GM19455 (cell line): Measurements from ENCODE around the gene EOMES.
A peak's percentile ranks its signal among the peaks of the same experiment; 100 is the strongest.

Experiments
- ATAC-seq: cut with Tn5 transposase; IDR thresholded peaks from one replicate; pipeline ENCODE4 v1.9.1; 2021; ENCODE audit not compliant: unreplicated experiment

EOMES gene

DNA sequence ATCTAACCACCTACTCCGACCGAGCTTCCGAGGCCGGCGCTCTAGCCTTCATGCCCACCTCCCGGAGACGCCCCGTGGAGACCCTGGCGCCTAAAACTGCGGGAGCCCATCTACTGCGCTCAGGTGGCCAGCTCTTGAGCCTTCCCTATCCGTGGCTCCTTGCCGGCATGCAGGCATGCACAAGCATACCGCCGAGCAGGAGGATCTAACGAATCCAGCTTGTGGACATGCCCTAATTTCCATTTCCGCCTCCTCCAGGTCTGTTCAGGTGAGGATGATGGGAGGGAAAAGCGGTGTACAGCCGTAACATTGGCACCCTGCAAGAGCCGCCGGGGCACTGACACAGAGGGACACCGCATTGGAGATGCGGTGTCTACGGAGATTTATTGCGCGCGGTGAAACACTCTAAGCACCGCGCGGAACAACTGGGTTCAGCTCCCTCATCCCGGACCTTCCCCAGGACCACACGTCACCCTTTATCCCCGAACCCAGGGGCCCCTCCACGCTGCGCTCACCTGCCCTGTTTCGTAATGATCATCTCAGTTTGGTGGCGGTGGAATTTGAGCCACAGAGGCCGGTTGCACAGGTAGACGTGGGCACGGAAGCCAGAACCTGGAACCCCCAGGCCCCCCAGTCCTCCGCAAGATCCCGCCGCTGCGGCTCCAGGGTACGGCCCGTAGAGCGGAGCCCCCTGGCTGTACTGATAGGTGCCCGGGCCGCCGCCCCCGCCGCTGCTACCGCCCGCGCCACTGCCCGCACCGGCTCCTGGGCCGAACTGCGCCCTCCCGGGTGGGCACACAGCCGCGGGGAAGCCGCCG is 1.0 kb downstream of the EOMES start:
- peak; percentile 65 for ATAC-seq

DNA sequence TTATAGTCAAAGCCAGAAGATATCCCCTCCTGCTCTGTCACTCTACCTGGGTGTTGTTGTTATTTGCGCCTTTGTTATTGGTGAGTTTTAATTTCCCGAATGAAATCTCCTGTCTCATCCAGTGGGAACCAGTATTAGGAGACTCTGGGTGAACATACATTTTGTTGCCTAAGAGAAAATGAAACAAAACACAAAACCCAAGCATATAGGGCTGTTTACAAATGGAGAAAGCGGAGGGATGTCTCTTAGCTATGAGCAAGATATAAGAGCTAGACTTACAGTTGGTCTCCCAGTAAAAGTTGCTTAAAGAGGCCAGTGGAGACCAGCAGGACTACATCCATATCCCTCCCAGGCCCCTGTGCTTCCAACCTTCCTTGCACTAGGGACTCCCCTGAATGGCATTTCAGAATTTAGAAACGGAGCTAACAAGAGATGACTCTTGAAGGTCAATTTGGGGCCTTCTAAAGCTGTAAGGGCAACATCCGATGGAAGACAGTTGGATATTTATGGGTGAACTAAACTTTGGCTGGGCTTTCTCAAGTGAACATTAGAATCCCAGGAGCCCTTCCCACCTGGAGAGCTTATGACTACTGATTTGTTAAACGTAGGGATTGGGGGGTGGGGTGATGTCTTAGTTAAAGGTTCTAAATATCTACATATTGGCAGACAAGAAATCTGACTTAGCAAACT is 2.7 kb downstream of the EOMES start:
- no peak for ATAC-seq

DNA sequence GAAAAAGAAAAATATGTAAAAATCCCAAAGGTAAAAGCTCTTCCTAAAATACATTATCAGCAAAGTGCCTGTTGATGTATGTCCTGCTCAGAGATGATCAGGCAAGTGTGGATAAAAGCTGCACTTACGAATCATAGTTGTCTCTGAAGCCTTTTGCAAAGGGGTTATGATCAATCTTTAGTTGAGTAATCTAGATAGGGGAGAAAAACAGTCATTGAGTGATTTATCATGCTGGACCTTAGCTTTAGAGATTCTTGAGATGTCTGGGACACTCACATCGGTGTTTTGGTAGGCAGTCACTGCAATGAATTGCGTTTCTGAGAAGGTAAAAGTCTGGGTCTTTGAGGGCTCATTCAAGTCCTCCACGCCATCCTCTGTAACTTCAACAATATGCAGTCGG is 3.7 kb downstream of the EOMES start:
- no peak for ATAC-seq

DNA sequence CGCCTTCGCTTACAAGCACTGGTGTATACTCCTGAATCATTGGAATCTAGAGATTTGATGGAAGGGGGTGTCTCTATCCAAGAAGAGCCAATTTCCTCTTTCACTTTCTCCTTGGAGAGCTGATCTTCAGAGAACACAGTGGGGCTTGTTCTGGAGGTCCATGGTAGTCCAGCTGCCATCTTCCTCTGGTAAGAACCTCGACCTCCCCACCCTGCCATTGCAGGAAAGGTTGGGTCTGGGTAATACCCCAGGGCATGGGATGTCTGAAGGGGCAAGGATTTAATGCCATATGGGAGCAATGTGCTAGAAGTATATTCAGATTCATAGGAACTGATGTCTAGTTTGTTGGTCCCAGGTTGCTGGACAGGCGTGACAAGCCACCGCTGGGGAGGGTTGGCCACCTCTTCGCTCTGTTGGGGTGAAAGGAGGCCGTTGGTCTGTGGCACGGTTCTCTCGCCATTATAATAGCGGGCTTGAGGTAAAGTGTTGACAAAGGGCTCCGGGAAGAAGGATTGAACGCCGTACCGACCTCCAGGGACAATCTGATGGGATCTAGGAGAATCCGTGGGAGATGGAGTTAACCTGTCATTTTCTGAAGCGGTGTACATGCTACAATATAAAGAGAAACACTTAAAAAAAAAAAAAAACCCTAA is 4.8 kb downstream of the EOMES start:
- ATAC-seq = no peak

DNA sequence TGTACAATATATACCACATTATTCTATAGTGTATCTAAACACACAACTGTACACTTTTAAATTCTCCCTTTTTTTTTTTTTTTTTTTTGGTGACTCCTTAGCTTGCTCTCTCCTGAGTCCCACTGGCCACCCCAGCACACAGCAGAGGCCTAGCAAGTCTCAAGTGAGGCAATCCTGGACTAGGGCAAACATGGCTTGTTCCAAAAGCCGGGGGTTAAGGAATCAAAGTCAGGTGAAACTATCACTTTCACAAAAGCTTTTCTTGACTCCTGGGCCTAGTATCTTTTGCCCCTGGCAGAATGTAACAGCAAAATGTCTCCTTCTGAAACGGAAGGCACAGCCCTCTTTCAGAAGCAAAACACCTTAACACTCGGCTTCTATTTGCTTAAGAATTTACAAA is 5.8 kb downstream of the EOMES start:
- no peak for ATAC-seq

DNA sequence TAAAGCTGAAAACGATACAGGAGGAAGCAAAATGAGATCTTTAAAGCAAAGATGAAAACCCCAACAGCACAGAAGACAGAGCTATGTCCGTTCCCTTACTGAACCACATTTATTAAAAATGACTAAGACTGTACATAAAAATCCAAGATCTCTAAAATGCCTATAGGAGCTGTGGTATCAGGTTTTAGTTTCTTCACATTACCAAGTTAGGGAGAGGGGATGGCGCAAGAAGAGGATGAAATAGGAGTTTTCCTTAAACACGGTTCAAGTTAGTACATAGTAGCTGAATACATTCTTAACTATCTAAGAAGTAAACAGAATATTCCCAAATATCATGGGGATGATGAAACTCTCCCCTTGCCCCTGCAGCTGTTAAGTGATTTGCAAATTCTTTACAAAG is 6.3 kb downstream of the EOMES start:
- ATAC-seq = no peak

DNA sequence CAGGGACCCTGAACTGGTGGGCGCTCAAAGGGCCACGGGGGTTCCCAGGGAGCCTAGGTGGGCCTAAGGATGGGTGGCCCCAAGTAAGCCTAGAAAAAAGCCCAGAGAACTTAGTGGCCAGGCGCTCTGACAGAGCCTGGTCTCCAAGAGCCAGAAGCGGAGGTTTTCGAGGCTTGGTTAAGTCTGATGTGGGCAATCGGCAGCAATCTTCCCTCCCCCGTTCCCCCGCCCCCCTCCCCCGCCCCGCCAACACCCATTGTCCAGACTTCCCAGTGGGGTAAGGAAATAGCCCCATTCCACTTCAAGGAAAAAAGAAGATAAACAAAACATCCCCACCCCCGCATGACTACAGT is 6.7 kb downstream of the EOMES start:
- no peak for ATAC-seq

DNA sequence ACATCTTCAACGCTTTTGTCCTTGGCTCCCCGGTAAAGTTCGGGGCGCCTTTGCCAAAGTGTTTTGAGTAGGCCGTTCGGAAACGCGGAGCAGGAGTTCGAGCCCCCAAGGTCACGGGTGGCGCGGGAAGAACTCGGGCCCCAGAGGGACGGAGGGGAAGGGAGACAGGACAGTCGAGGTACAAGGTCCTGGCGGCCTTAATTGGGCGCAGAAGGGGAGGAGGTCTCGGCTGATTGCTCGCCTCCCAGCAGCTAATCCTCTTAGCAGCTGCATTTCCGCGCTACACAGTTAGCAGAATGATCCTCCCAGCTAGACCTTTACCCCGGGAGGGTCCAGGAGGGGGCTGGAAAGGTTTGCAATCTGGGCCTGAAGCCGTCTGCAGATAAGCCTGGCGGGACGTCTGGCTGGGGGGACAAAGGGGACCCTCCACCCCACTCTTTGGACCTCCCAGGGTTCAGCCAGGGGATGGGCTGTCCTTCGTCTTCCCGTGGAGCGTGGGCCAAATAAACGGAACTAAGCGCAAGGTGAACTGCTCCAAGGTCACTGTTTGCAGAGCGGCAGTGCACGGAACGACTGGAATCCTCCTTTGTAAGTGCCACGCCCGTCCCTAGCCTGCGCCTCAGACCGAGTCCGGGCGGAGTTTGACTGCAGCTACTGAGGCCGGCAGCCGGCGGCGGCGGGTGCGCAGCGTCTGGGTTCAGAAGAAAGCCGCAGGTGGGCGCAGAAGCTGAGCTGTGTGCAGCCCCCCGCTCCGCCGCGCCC is 7.2 kb downstream of the EOMES start:
- ATAC-seq = no peak

DNA sequence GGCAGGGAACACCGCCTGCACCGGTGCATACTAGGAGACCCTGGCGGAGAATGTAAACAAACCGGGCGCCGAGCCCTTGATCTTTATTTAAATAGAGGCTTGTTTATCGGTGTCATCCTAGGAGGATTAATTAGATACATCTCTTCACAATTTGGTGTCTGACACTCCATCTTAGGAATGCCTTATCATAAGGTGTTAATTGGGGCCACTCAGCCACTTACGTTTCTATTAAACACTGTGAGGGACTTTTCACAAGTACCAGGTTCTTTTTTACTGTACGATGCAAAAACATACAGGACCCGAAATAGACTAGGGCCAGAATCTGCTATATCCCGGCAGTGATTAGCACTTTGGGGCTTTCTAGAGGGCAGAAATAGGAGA is 8.0 kb downstream of the EOMES start:
- no peak for ATAC-seq

DNA sequence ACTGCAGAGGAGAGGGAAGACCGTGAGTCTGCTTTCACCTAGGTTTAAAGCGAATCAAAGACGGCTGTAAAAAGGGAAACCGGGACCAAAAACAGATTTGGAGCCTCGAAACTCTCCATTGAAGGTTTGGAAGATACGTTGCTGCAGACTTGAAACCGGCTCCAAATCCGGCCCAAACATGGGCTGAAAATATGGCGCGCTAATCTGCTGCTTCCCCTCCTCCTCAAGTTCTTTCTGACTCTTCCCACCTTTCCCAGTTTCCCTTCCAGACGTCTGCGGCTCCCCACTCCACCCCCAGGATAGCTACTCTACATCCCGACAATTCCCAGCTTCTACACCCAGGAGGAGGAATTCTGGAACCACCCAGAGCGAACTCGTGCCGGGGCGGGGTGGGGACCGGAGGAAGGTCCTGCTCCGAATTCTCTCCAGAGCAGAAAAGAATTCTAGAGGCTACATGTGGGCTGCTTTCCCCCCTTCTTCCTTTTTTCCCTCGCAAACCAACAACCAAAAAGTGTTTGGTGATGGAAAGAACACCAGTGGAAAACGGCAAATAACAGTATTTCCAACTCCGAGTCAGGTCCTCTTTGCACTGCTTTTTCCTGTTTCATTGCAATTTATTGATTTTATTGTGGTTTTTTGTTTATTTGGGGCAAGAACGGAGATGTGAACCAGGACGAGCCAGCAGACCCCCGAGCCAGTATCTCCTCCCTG is 8.5 kb downstream of the EOMES start:
- no peak for ATAC-seq

DNA sequence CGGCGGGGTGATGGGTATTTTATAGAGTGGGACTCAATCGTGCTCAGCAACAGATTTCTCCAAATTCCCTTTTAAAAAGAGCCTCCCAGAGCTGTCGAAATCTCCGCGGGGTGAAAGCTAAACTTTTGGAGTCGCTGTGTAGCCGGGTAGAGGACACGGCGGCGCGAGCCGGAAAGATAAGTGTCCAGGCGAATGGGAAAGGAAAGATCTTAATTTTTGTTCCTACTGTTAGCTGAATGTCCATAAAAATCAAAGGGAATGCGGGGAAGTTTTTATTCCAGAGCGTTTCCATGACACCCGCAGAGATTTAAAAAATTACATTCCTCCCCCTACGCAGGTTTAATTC is 9.1 kb downstream of the EOMES start:
- no peak for ATAC-seq

DNA sequence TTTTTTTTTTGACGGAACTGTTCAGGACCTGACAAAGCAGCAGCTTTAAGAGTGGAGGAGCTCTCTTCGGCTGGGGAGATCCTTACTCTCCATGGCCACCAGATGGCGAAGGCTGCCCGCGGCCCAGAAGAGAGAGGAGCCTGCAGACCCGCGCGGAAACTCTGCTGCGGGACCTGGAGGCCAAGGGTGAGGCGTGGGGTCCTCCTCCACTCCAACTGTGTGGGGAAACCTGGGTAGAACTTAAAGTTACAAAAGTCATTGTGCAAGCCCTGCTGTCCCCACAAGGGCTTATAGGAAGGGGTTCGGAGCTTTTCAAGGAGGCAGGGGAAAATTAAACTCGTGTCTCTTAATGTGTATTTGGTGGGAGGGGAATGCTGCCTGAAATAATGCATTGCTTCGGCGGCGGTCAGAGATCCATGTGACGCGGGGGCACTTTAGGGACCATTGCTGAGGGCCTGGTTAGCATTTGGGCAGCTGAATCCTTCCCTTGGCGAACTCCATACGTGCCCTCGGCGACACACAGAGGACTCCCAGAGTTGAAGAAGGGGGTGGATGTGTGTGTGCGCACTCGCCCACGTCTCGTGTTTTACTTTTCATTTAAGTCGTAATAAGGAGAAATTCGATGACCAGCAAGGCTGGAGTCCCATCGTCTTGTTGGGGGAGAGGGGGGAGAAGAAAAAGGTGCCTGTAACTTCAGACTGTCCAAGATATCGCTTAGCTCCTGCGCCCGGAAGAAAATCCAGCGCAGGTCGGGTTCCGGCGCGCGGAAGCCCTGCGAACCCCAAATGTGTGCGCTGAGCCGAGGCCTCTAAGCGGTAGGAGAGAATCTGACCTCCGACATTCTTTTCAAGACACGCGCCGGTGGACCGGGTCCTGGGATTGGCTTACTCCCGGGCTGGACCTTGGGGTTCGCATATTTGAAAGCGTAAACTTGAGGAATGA is 9.7 kb downstream of the EOMES start:
- peak; percentile 95 for ATAC-seq

DNA sequence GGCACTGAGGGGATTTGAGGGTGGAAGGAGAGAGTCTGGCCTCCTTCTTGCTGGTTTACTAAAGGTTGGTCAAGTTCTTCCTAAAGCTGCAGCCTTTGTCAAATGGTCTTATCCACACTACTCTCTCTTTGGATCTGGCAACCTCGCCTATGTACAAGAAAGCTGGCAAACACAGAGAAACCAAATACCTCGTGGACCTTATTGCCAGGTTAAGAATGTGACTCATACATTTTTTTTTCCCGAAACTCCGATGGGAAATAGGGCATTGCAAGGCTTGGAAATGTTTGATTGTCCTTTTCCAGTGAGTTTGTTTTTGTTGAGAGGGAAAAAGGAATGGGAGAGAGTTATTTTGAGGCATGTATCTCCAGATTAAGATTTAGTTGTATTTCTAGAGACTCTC is 13.9 kb downstream of the EOMES start:
- no peak for ATAC-seq

DNA sequence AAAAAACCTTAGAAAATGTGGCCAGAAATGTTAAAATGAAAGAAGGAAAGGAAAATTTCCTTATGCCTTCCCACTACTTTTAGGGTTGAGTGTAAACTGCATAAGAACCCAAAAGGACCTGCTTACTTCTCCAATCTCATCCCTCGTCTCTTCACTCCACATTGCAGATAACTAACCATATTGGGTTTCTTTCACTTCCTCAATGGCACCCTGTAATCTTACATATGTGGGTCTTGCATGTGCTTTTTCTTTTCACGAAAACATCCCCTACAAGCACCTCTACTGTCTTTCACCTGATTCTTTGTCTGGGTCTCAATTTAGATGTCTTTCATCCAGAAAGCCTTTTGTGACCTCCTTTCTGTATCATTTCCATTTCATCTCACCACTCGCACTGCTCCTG is 23.1 kb downstream of the EOMES start:
- no peak for ATAC-seq

DNA sequence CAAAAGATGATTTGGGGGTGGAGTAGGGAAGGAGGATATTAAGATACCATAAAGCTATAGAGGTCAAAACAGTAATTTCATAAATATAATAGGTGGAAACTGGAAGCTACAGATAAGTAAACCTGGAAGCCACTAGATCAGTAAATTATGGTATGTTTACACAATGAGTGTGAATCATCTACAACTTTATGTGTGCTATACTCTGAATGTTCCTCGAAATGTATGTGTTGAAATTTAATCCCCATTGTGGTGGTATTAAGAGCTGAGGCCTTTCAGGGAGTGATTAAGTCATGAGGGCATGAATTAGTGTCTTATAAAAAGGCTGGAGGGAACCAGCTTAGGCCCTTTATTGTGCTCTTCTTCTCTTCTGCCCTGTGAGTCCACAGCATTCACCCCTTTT is 25.2 kb downstream of the EOMES start:
- ATAC-seq = no peak

DNA sequence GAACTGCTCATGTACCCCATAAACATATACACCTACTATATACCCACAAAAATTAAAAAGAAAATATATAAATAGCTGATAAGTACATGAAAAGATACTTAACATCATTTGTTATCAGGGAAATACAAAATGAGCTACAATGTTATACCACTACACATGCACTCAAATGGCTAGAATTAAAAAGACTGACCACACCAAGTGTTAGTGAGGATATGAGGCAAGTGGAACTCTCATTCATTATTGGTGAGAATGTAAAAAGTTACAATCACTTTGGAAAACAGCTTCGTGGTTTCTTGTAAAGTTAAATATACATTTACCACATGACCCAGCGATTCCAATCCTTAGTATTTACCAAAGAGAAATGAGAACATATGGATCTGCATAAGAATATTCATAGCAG is 26.5 kb downstream of the EOMES start:
- ATAC-seq = no peak

DNA sequence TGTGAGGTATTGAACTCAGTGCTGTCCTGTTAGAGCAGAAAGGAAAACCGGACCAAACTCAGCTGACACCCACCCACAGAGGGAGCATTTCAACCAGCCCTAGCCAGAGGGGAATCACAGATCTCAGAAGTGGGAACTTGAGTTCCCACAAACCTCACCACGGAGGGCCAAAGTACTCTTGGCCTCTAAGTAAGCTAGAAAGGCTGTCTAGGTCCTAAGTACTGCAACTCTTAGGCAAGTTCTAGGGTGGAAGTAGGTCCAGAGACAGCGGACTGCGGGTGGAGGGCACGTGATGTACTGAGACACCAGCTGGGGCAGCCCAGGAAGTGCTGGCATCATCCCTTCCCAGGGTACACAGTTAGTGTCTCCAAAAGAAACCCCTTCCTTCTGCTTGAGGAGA is 34.1 kb downstream of the EOMES start:
- no peak for ATAC-seq

DNA sequence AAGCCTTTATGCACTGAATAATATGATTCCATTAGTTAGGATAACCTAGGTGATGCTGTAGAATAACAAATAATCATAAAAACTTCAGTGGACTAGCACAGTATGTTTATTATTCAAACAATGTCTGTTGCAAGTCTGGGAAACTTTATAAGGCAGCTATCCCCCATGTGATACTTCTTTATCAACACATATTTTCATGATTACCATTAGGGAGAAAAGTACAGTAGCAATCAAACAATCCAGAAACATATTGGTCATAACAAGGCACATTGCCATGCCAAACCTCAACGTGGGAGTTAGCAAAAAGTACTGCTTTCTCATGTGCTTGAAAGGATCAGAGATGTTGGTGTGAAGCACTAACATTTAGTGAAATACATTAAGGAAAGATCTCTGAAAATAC is 35.5 kb downstream of the EOMES start:
- ATAC-seq = no peak

DNA sequence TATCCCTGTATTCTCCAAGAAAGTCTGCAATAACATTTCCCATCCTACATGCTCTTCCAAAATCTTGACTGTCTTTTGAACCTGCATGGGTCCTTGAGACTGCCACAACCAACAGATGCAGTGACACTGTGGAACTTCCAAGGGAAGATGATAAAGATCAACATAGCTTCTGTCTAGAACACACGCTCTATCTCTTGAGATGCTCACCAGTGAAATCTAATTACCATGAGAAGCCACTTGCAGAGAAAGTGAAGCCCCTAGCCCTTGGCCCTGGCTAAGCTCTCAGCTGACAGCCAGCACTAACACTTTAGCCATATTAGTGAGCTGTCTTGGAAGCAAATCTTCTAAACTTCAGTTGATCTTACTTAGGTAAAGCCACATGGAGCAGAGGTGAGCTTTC is 36.6 kb downstream of the EOMES start:
- no peak for ATAC-seq

DNA sequence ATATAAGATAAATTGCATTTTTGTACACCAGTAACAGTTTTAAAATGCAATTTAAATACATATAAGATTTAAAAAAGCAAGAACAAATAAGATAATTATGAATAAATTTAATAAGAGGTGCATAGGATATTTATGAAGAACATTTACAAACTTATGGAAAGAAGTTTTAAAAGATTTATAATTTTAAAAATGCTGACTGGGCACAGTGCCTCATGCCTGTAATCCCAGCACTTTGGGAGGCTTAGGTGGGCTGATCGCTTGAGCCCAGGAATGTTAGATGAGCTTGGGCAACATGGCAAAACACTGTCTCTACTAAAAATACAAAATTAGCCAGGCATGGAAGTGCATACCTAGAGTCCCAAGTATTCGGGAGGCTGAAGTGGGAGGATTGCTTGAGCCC is 37.8 kb downstream of the EOMES start:
- no peak for ATAC-seq
